Femur (tissue), 1 donor: Measurements from ENCODE around the gene ABCB11.
"Not testable (repeated sequence)": the region's sequence is repeated elsewhere in the genome, so short reads cannot be mapped to it uniquely, and the experiment has no call there.

Experiments used
- DNase-seq: peaks from one replicate; pipeline ENCODE4 v3.0.0-alpha.2; 2017

Gene ABCB11

GRCh38 chr2:168874368-168875054 lies 156.6 kb downstream of the ABCB11 start:
- no peak for DNase-seq

GRCh38 chr2:168870824-168871223 lies 160.3 kb downstream of the ABCB11 start:
- not testable (repeated sequence) for DNase-seq
